Panc1 (cell line): ENCODE data around the gene ABI1. TPM values are rescaled to one million over a fixed set of nuclear protein-coding genes. Genes with fewer than 3 reads are reported as not detected.

Source experiments
- ATAC-seq: fragments of 200-7000 bp; cut with Tn5 transposase; 2 replicates; pipeline ENCODE4 v1.9.1; 2020; ENCODE audit warnings: mild to moderate bottlenecking, moderate library complexity
- BruUV-seq: library from RNA; stranded (reverse); fragments of 400-500 nt; replicated peaks from 2 replicates; lab custom pipeline; 2021; lab: Mats Ljungman, UMichigan
- CTCF ChIA-PET: fragments of 300-600 bp; sonication (Branson Sonifier 250); formaldehyde crosslinking; loops from one replicate; lab custom pipeline; 2022; ENCODE audit warnings: antibody characterized with exemption; lab: Charles Lee
- POLR2A ChIA-PET: fragments of 300-600 bp; sonication (Branson Sonifier 250); formaldehyde crosslinking; loops from one replicate; lab custom pipeline; 2022; ENCODE audit warnings: antibody characterized with exemption; lab: Charles Lee
- DNase-seq: peaks from one replicate; pipeline ENCODE4 v3.0.0-alpha.2; 2010; ENCODE audit warnings: low read depth, low spot score
- H3K27ac ChIP-seq: 2 replicates; pipeline ENCODE4 v1.5.1; 2011; ENCODE audit warnings: mild to moderate bottlenecking, low read length, inconsistent platforms
- H3K27me3 ChIP-seq: fragments of 200-500 bp; sonication (Bioruptor generic); 2 replicates; pipeline ENCODE4 v1.6.0; 2014; ENCODE audit warnings: low read length, inconsistent platforms; ENCODE audit not compliant: control insufficient read depth, insufficient read depth
- H3K36me3 ChIP-seq: fragments of 200-500 bp; sonication (Bioruptor generic); 2 replicates; pipeline ENCODE4 v1.5.1; 2014; ENCODE audit warnings: inconsistent platforms, mild to moderate bottlenecking, low read length, moderate library complexity; ENCODE audit not compliant: control insufficient read depth, insufficient read depth
- H3K4me1 ChIP-seq: 2 replicates; pipeline ENCODE4 v1.5.1; 2011; ENCODE audit warnings: inconsistent platforms, mild to moderate bottlenecking, low read length, moderate library complexity; ENCODE audit not compliant: control insufficient read depth, insufficient read depth
- H3K4me3 ChIP-seq, 2 experiments: 2 replicates each; pipeline ENCODE4 v1.5.1; 2011 to 2012; ENCODE audit warnings: low read depth in 2 of 2, low read length in 2 of 2, mild to moderate bottlenecking in 2 of 2, inconsistent platforms in 1 of 2, moderate library complexity in 1 of 2
- H3K9me3 ChIP-seq: fragments of 200-500 bp; sonication (Bioruptor generic); 2 replicates; pipeline ENCODE4 v1.5.1; 2014; ENCODE audit warnings: low read depth, mild to moderate bottlenecking, inconsistent platforms, low read length, moderate library complexity; ENCODE audit not compliant: control insufficient read depth, insufficient read depth
- CTCF ChIP-seq: fragments of 450-650 bp; IDR thresholded peaks from 2 replicates; pipeline ENCODE4 v1.5.1; 2017; ENCODE audit warnings: mild to moderate bottlenecking
- POLR2AphosphoS5 ChIP-seq: IDR thresholded peaks from 2 replicates; pipeline ENCODE4 v1.6.1; 2012; ENCODE audit warnings: mild to moderate bottlenecking, low read depth, low read length, moderate library complexity
- REST ChIP-seq, 2 experiments: IDR thresholded peaks; 2 replicates each; pipeline ENCODE4 v1.6.1; 2011 to 2012; ENCODE audit warnings: low read depth in 2 of 2, control low read depth in 1 of 2, low read length in 1 of 2, mild to moderate bottlenecking in 1 of 2, moderate library complexity in 1 of 2; ENCODE audit not compliant: insufficient read depth in 1 of 2
- SIN3A ChIP-seq: IDR thresholded peaks from 2 replicates; pipeline ENCODE4 v1.6.1; 2012; ENCODE audit warnings: low read depth, mild to moderate bottlenecking, low read length, moderate library complexity, borderline replicate concordance; ENCODE audit not compliant: insufficient read depth
- TCF7L2 ChIP-seq: IDR thresholded peaks from 2 replicates; pipeline ENCODE4 v1.6.1; 2011; ENCODE audit warnings: mild to moderate bottlenecking, low read depth, low read length, inconsistent platforms
- in situ Hi-C: cut with HindIII; loops from 2 replicates; pipeline ENCODE4 v1.10.0; 2016; ENCODE audit warnings: low sequenced_read_pairs, low pct_unique_long_range_greater_than_20kb
- intact Hi-C: fragments of 100-400 bp; cut with micrococcal nuclease; formaldehyde crosslinking; loops from one replicate; pipeline ENCODE4 v1.10.0; 2022; ENCODE audit not compliant: unreplicated experiment
- total RNA-seq: library from RNA; stranded (reverse); gene quantifications from one replicate; pipeline ENCODE4 v1.2.1, GENCODE V29; 2021; ENCODE audit not compliant: unreplicated experiment

ABI1 gene
- total RNA-seq, 1 experiment from 2014 or later: 35.2 TPM

GRCh38 chr10:26711324-26711723 is 149.4 kb downstream of the ABI1 start:
- no peak overlapping the region for H3K27ac ChIP-seq
- no peaks in the 10 kb centered on the region for H3K4me1 ChIP-seq
- ChIA-PET CTCF (no interaction called here), POLR2A (no interaction called here)
- in situ Hi-C loops: no loop called here
- intact Hi-C loops: no loop called here
- H3K27me3 ChIP-seq: no peaks in the 10 kb centered on the region
- ATAC-seq (no peak), DNase-seq (no peak)
- no peaks in the 10 kb centered on the region for H3K9me3 ChIP-seq
- BruUV-seq: no TSS peak
- TF ChIP-seq SIN3A: no peak
- TF ChIP-seq REST (IDR thresholded peaks at IDR 0.05; ENCODE audit: insufficient read depth in 1 of 2, low read depth in 2 of 2, low read length in 1 of 2): no peak
- no peak for TF ChIP-seq CTCF
- TF ChIP-seq TCF7L2: no peak
- no peak for TF ChIP-seq POLR2AphosphoS5
- no peaks in the 10 kb centered on the region; the same call in 1 of the 2 replicates for H3K36me3 ChIP-seq
- no peak overlapping the region for H3K4me3 ChIP-seq

- Histone ChIP-seq H3K9me3 (no peaks in the 10 kb centered on the region), H3K4me3 (no peak overlapping the region), H3K36me3 (0 out of 2 replicates have a peak, but pooled peaks cover 2% of the 10 kb centered on the region), H3K27me3 (no peaks in the 10 kb centered on the region), H3K4me1 (no peaks in the 10 kb centered on the region), H3K27ac (no peak overlapping the region)
- no peak for TF ChIP-seq POLR2AphosphoS5
- TF ChIP-seq TCF7L2: no peak
- TF ChIP-seq CTCF: no peak
- no peak for TF ChIP-seq REST (IDR thresholded peaks at IDR 0.05; ENCODE audit: insufficient read depth in 1 of 2, low read depth in 2 of 2, low read length in 1 of 2)
- TF ChIP-seq SIN3A: no peak
- in situ Hi-C loops (no loop called here), intact Hi-C loops (no loop called here)
- CTCF ChIA-PET: no interaction called here
- no TSS peak for BruUV-seq
- DNase-seq: no peak
- no peak for ATAC-seq
- POLR2A ChIA-PET: no interaction called here
These were observed 153.8 kb downstream of the ABI1 start for GRCh38 chr10:26706936-26707335.
